GM12801 (cell line): ENCODE results near the gene TSSK2.

Experiments
- TF ChIP-seq, protein P1 (sequence below): IDR thresholded peaks from one replicate; pipeline ENCODE4 v1.5.1; 2011; ENCODE audit warnings: control low read depth; ENCODE audit not compliant: insufficient read length; ENCODE audit errors: extremely low read depth

Gene TSSK2

DNA sequence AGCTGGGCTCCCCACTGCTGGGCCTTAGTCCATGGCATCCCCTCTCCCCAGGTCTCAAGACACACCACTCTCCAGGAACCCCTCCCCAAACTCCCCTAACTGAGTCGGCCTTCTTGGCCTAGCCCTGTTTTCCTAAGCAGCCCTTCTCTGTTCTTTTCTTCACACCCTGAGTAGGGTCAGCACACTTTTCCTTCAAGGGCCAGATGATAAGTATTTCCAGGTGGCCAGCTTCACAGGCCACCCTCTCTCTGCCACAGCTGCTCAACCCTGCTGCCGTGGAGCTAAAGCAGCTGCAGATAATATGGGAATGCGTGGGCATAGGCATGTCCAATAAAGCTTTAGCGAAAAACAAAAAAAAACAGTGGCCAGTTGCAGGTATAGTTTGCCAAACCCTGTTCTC is 33.0 kb upstream of the TSSK2 start:
- TF ChIP-seq, protein P1, sequence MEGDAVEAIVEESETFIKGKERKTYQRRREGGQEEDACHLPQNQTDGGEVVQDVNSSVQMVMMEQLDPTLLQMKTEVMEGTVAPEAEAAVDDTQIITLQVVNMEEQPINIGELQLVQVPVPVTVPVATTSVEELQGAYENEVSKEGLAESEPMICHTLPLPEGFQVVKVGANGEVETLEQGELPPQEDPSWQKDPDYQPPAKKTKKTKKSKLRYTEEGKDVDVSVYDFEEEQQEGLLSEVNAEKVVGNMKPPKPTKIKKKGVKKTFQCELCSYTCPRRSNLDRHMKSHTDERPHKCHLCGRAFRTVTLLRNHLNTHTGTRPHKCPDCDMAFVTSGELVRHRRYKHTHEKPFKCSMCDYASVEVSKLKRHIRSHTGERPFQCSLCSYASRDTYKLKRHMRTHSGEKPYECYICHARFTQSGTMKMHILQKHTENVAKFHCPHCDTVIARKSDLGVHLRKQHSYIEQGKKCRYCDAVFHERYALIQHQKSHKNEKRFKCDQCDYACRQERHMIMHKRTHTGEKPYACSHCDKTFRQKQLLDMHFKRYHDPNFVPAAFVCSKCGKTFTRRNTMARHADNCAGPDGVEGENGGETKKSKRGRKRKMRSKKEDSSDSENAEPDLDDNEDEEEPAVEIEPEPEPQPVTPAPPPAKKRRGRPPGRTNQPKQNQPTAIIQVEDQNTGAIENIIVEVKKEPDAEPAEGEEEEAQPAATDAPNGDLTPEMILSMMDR: no peak

DNA sequence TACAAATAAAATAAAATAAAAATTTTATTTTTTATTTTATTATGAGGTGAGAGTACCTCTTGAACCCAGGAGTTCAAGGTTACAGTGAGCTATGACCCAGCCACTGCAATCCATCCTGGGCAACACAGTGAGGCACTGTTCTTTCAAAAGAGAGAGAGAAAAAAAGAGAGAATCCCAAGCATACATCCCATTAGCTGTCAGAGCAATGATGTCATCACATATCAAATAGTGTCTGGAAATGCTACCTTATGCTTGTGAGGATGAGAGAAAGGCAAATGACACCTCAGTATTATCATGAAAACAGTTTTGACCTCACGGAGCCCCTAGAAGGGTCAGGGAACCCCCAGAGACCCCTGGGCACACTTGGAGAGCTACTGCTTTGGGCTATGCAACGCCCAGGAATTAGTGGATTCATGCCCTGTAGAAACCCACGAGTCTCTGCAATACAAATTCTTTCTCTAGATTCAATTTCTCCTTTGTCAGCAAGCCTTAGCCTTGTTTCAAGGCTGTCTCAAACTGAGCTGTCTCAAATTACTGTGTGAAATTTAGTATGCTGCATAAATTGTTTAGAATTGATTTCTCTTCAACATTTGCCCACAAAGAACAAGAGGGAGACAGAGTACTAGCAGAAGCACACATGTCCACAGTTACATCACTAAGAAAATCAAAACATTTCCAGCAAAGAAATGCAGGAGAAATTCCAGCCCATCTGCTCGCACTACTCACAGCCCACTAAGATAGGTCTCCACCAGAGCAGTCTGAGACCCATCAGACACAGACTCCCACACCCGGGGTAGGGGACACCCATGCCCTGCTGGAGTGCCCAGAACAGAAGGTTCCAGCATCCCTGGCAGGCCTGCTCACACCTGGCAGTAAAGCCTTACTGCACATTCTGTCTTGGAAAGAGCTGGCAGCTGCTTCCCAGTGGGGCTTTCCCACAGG is 27.0 kb upstream of the TSSK2 start:
- TF ChIP-seq, protein P1: no peak

DNA sequence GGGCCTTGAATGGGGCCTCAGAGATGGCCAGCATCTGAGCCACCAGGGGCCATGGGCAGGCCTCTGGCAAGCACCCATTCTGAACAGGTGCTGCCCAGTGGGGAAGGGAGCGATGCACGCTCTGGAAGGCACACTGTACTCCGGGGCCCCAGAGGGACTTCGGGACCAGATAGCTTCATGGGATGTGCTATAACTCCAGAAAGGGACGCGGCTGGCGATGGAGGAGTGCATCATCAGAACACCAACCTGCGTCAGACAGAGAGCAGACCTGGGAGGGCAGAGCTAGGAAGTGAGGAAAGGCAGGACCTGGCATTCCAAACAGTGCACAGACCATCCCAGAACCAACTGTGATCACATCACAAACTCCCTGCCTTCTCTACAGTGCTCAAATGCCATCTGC is 25.7 kb upstream of the TSSK2 start:
- TF ChIP-seq, protein P1: no peak

DNA sequence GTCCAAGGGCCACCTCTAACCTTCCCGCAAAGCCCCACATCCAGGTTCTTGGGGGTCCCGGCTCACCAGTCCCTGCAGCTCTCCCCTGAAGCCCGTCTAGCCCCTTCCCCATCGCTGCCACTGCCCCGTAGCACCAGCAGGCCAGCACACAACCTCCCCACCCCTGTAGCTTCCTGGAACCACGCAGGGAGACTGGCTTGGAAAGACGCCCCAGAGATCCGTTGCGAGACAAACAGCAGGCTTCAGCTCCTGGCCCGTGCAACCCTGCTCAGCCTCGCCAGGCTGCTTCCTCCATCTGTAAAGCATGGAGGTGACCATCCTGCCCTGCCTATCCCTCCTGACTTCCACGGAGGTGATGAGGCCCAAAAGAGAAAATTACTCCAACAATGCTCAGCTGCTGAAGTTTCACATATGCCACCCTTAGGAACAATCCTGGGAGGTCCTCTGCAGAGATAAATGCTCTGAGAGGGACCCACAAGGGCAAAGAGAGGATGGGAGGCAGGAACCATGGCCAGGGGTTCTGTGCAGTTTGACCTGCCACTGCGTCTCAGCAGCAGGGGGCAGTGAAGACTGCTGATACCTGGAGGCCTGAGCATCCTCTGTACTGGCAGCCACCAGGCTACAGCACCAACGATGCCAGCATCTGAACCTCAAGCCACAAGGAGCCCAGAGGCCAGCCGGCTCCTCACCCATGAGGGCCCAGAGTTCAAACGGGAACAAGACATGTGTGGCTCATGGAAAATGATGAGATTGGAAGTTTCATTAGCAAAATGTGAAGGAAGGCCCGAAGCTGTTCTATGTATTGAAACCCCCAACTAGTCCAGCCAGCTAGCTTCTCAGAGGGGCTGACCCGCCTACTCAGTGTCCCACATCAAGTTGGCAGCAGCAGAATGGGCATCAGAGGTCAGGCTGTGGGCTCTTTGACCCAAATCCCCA is 25.0 kb upstream of the TSSK2 start:
- TF ChIP-seq, protein P1: no peak

DNA sequence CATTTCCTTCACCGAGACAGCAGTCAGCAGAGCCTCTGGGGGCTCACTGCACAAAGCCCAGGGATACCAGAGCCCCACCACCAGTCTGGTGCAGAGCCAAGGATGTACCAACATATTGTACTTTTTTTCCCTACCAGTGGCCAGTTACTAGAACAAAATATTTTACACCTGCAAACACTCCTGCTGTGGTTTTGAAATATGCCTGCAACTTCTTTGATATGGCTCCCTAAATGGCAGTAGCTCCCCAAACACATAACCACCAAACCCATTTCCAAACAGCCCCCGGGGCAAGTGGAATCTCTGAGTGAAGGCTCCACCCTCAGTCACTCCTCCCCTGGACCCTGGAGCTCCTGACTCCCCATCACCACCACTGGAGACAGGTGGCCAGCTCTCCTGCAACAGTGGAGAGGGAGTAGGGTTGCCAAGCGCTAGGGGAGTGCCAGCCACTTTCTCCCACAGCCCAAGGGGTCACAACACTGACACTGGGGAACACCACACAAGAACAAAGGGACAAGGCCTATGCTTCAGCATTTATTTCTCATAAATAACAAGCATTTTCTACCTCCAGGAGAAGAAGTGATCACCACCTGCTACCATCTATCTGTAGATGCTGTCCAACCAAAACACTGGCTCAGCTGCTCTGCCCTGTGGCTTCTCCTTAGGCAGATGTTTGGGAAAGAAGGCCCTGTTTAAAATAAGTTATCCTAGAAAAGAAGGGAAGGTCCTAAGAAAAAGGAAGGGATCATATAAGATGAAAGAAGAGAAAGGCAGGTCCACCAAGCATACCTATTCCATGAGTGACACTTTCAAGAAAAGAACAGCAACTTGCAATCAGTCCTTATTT is 24.0 kb upstream of the TSSK2 start:
- TF ChIP-seq, protein P1: no peak

DNA sequence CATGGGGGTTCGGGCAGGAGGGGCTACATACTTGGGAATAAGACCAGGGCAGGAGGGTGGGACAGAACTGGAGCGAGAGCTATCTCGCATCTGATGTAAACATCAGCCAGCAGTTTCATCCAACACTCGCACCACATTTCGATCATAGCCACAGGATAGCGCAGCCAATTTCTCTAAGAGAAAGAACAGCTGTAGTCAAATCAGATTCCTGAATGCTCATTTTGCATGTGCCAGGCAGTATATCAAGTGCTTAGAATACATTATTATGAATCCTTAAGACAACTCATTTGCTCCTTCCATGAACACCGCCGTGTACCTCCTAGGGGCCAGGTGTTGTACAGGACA is 23.4 kb upstream of the TSSK2 start:
- TF ChIP-seq, protein P1: no peak
